Measurements from ENCODE around the gene BCAS3. TPM values are rescaled to one million over a fixed set of nuclear protein-coding genes. Genes with fewer than 3 reads are reported as not detected.

The BCAS3 gene
- total RNA-seq, 2 donors from 2014 or later, result 28.0 to 37.7 TPM

DNA sequence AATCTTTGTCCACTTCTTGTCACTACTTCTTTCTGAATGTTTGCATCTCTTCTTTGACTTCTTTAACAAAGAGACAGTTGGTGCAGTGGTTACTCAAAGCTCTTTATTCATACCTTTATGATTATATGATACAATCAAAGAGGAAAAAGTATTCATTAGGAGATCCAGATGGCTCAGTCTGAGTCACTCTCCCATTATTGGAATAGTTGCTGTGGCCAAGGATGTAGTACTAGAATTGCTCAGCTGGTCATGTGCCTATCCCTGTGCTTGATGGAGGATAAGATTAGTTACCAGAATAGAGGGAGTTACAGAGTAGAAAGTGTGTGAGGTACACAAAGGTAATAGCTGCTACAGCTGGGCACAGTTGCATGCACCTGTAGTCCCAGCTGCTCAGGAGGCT is 18.3 kb downstream of the BCAS3 start:
- Mint-ChIP-seq H3K27me3 (ENCODE audit: insufficient read depth) (no peaks in the 10 kb centered on the region), H3K4me1 (no peaks in the 10 kb centered on the region), H3K9me3 (no peaks in the 10 kb centered on the region), H3K36me3 (ENCODE audit: low read depth) (peaks cover 25% of the 10 kb centered on the region), H3K27ac (no peak overlapping the region), H3K4me3 (no peak overlapping the region)
- DNase-seq, result peak; percentile 5
- H3K4me1 ChIP-seq (ENCODE audit: control insufficient read depth, insufficient read depth, low read length), result no peaks in the 10 kb centered on the region
- TF ChIP-seq, protein P1, sequence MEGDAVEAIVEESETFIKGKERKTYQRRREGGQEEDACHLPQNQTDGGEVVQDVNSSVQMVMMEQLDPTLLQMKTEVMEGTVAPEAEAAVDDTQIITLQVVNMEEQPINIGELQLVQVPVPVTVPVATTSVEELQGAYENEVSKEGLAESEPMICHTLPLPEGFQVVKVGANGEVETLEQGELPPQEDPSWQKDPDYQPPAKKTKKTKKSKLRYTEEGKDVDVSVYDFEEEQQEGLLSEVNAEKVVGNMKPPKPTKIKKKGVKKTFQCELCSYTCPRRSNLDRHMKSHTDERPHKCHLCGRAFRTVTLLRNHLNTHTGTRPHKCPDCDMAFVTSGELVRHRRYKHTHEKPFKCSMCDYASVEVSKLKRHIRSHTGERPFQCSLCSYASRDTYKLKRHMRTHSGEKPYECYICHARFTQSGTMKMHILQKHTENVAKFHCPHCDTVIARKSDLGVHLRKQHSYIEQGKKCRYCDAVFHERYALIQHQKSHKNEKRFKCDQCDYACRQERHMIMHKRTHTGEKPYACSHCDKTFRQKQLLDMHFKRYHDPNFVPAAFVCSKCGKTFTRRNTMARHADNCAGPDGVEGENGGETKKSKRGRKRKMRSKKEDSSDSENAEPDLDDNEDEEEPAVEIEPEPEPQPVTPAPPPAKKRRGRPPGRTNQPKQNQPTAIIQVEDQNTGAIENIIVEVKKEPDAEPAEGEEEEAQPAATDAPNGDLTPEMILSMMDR (conservative IDR thresholded peaks at IDR 0.05), result no peak
- H3K4me3 ChIP-seq (ENCODE audit: low read length), result no peak overlapping the region
- H3K36me3 ChIP-seq (ENCODE audit: control insufficient read depth, insufficient read depth, low read length), result no peaks in the 10 kb centered on the region
- H3K27me3 ChIP-seq (ENCODE audit: control insufficient read depth, insufficient read depth, low read length, poor library complexity, severe bottlenecking), result no peaks in the 10 kb centered on the region
- no peak overlapping the region for H3K27ac ChIP-seq (ENCODE audit: low read depth, low read length)
- no peaks in the 10 kb centered on the region for H3K9me3 ChIP-seq (ENCODE audit: control insufficient read depth, low read length)
- no peak overlapping the region for H3K9ac ChIP-seq (ENCODE audit: extremely low read depth, low read length, poor library complexity, severe bottlenecking)

DNA sequence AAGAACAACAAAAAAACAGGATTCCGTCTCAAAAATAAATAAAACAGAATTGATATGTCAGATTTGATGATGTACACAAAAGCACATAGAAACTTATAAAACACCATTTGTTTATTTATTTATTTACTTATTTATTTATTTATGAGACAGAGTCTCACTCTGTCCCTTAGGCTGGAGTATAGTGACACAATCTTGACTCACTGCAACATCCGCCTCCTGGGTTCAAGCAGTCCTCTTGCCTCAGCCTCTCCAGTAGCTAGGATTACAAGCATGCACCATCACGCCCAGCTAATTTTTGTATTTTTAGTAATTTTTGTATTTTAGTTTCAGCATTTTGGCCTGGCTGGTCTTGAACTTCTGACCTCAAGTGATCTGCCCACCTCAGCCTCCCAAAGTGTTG is 21.4 kb downstream of the BCAS3 start:
- peaks cover 9% of the 10 kb centered on the region for H3K36me3 Mint-ChIP-seq (ENCODE audit: low read depth)
- Histone ChIP-seq H3K36me3 (ENCODE audit: control insufficient read depth, insufficient read depth, low read length) (no peaks in the 10 kb centered on the region), H3K9ac (ENCODE audit: extremely low read depth, low read length, poor library complexity, severe bottlenecking) (no peak overlapping the region), H3K27me3 (ENCODE audit: control insufficient read depth, insufficient read depth, low read length, poor library complexity, severe bottlenecking) (no peaks in the 10 kb centered on the region), H3K9me3 (ENCODE audit: control insufficient read depth, low read length) (no peaks in the 10 kb centered on the region), H3K27ac (ENCODE audit: low read depth, low read length) (no peak overlapping the region), H3K4me3 (ENCODE audit: low read length) (no peak overlapping the region), H3K4me1 (ENCODE audit: control insufficient read depth, insufficient read depth, low read length) (no peaks in the 10 kb centered on the region)
- no peaks in the 10 kb centered on the region for H3K27me3 Mint-ChIP-seq (ENCODE audit: insufficient read depth)
- H3K4me1 Mint-ChIP-seq, result peaks cover 1% of the 10 kb centered on the region
- DNase-seq, result no peak
- H3K9me3 Mint-ChIP-seq, result no peaks in the 10 kb centered on the region
- H3K27ac Mint-ChIP-seq, result no peak overlapping the region
- 86 to 90% methylated on average over 1 to 2 of the region's 3 CpGs for whole genome bisulfite sequencing, 2 experiments (ENCODE audit: insufficient coverage in 1 of 2, insufficient read length in 1 of 2)
- no peak overlapping the region for H3K4me3 Mint-ChIP-seq
- TF ChIP-seq, protein P1 (conservative IDR thresholded peaks at IDR 0.05), result no peak

DNA sequence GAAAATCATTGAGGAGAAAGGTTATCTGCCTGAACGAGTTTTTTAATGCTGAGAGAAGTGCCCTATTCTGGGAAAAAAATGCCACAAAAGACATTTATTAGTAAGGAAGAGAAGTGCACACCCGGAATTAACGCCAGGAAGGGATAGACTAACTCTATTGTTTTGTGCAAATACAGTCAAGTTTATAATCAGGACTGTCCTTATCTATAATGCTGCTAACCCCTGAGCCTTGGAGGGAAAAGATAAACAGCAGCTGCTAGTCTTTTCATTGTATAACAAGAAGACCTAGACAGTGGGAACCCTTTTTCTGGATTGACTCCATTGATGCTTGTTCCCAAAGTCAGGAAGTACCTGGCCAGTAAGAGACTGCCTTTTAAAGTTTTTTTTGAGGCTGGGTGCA is 26.5 kb downstream of the BCAS3 start:
- TF ChIP-seq, protein P1 (conservative IDR thresholded peaks at IDR 0.05), result no peak
- H3K9ac ChIP-seq (ENCODE audit: extremely low read depth, low read length, poor library complexity, severe bottlenecking), result no peak overlapping the region
- no peak overlapping the region for H3K4me3 Mint-ChIP-seq
- H3K36me3 Mint-ChIP-seq (ENCODE audit: low read depth), result peaks cover 6% of the 10 kb centered on the region
- H3K9me3 Mint-ChIP-seq, result no peaks in the 10 kb centered on the region
- H3K27me3 Mint-ChIP-seq (ENCODE audit: insufficient read depth), result no peaks in the 10 kb centered on the region
- peaks cover 1% of the 10 kb centered on the region for H3K4me1 Mint-ChIP-seq
- no peaks in the 10 kb centered on the region for H3K27me3 ChIP-seq (ENCODE audit: control insufficient read depth, insufficient read depth, low read length, poor library complexity, severe bottlenecking)
- 85 to 90% methylated on average over 3 of the region's 3 CpGs for WGBS, 2 experiments (ENCODE audit: insufficient coverage in 1 of 2, insufficient read length in 1 of 2)
- no peaks in the 10 kb centered on the region for H3K4me1 ChIP-seq (ENCODE audit: control insufficient read depth, insufficient read depth, low read length)
- no peak overlapping the region for H3K27ac ChIP-seq (ENCODE audit: low read depth, low read length)
- H3K27ac Mint-ChIP-seq, result no peak overlapping the region
- no peak for DNase-seq
- no peak overlapping the region for H3K4me3 ChIP-seq (ENCODE audit: low read length)
- no peaks in the 10 kb centered on the region for H3K36me3 ChIP-seq (ENCODE audit: control insufficient read depth, insufficient read depth, low read length)
- H3K9me3 ChIP-seq (ENCODE audit: control insufficient read depth, low read length), result no peaks in the 10 kb centered on the region
